Kidney epithelial cell (primary cell): ENCODE results near the gene SNAPC4. TPM values are rescaled to one million over a fixed set of nuclear protein-coding genes. Genes with fewer than 3 reads are reported as not detected.

ENCODE experiments used
- DNase-seq: peaks from one replicate; pipeline ENCODE4 v3.0.0-alpha.2; 2010; ENCODE audit warnings: low read depth
- H3K27me3 ChIP-seq: 2 replicates; pipeline ENCODE4 v1.6.0; 2011; ENCODE audit warnings: low read length; ENCODE audit not compliant: control insufficient read depth, insufficient read depth
- H3K36me3 ChIP-seq: 2 replicates; pipeline ENCODE4 v1.5.1; 2011; ENCODE audit warnings: low read length; ENCODE audit not compliant: control insufficient read depth, insufficient read depth
- H3K4me3 ChIP-seq: 2 replicates; pipeline ENCODE4 v1.5.1; 2011; ENCODE audit warnings: low read depth, mild to moderate bottlenecking, control low read depth, low read length
- total RNA-seq: library from RNA; depleted of rRNA; stranded (reverse); fragments of >200 nt; gene quantifications from 2 replicates; pipeline ENCODE4 v1.2.3, GENCODE V29; 2015
- TF ChIP-seq, protein P1 (sequence below): IDR thresholded peaks from 2 replicates; pipeline ENCODE4 v1.5.1; 2011; ENCODE audit warnings: mild to moderate bottlenecking, moderate library complexity, low read length, control low read depth, inconsistent platforms; ENCODE audit not compliant: insufficient read depth, poor library complexity, severe bottlenecking

The SNAPC4 gene
- total RNA-seq, 1 donor from 2014 or later: 14.9 TPM

GRCh38 chr9:136386018-136386417, 14.0 kb downstream of the SNAPC4 start:
- H3K27me3 ChIP-seq: no peaks in the 10 kb centered on the region
- peaks cover 4% of the 10 kb centered on the region for H3K36me3 ChIP-seq
- TF ChIP-seq, protein P1, sequence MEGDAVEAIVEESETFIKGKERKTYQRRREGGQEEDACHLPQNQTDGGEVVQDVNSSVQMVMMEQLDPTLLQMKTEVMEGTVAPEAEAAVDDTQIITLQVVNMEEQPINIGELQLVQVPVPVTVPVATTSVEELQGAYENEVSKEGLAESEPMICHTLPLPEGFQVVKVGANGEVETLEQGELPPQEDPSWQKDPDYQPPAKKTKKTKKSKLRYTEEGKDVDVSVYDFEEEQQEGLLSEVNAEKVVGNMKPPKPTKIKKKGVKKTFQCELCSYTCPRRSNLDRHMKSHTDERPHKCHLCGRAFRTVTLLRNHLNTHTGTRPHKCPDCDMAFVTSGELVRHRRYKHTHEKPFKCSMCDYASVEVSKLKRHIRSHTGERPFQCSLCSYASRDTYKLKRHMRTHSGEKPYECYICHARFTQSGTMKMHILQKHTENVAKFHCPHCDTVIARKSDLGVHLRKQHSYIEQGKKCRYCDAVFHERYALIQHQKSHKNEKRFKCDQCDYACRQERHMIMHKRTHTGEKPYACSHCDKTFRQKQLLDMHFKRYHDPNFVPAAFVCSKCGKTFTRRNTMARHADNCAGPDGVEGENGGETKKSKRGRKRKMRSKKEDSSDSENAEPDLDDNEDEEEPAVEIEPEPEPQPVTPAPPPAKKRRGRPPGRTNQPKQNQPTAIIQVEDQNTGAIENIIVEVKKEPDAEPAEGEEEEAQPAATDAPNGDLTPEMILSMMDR: no peak
- no peak overlapping the region for H3K4me3 ChIP-seq
- DNase-seq: no peak

GRCh38 chr9:136385015-136385414, 15.0 kb downstream of the SNAPC4 start:
- H3K27me3 ChIP-seq: no peaks in the 10 kb centered on the region
- H3K4me3 ChIP-seq: no peak overlapping the region
- TF ChIP-seq, protein P1: no peak
- peaks cover 4% of the 10 kb centered on the region for H3K36me3 ChIP-seq
- DNase-seq: no peak

- TF ChIP-seq, protein P1: no peak
- DNase-seq: no peak
- Histone ChIP-seq H3K4me3 (no peak overlapping the region), H3K27me3 (no peaks in the 10 kb centered on the region), H3K36me3 (peaks cover 6% of the 10 kb centered on the region)
Measured at GRCh38 chr9:136383436-136383835, 16.5 kb downstream of the SNAPC4 start.

- TF ChIP-seq, protein P1: no peak
- Histone ChIP-seq H3K27me3 (no peaks in the 10 kb centered on the region), H3K36me3 (peaks cover 4% of the 10 kb centered on the region), H3K4me3 (no peak overlapping the region)
- no peak for DNase-seq
Measured at GRCh38 chr9:136381966-136382513, 17.9 kb downstream of the SNAPC4 start.

GRCh38 chr9:136381311-136381710, 18.7 kb downstream of the SNAPC4 start:
- Histone ChIP-seq H3K4me3 (no peak overlapping the region), H3K27me3 (no peaks in the 10 kb centered on the region), H3K36me3 (peaks cover 4% of the 10 kb centered on the region)
- no peak for DNase-seq
- TF ChIP-seq, protein P1: no peak

DNA sequence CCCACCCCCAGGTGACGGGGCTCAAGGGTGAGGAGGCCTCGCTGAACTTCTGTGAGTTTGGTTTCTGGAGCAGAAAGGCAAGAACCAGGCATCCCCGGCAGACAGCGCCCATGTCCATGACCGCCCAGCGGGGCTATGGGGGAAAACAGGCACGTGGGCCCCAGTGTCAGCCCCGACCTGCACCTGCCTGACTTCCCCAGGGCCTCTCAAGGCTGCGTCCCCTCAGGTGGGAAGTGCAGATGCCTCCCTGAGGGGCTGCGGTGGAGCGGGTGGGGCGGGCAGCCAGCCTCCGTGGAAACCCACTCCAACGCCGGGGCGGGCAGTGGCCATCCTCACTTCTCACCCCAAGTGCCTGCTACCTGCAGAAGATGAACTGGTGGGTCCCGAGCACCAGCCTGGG, 19.6 kb downstream of the SNAPC4 start:
- Histone ChIP-seq H3K36me3 (peaks cover 4% of the 10 kb centered on the region), H3K4me3 (no peak overlapping the region), H3K27me3 (no peaks in the 10 kb centered on the region)
- TF ChIP-seq, protein P1: no peak
- no peak for DNase-seq
